ENCODE data around the gene UNG.
"Not testable (repeated sequence)": the region's sequence is repeated elsewhere in the genome, so short reads cannot be mapped to it uniquely, and the experiment has no call there.

Gene UNG

DNA sequence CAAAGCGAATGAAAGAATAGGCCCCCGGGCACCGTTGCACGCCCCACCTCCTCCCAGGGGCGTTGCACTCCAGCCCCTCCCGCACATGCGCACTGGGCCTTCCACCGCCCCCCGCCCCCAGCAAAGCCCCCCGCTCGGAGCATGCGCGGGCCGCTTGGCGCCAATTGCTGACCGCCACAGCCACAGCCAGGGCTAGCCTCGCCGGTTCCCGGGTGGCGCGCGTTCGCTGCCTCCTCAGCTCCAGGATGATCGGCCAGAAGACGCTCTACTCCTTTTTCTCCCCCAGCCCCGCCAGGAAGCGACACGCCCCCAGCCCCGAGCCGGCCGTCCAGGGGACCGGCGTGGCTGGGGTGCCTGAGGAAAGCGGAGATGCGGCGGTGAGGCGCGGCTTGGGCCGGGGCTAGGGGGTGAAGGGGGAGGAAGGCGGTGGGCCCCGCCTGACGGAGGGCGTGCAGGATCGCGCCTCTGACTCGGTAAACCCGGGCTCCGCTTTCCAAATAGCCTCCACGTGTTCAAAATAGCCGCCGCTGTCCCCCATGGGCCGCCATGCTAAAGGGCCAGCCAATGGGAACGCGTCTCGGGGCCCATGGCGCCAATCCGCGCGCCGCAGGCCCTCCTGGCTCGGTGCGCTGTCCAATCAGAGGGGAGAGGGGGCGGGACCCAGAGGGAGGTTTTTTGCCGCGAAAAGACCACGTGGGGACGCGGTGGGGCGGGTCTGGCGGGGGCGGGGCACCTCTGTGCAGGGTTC is at the start of gene UNG:
UNG (plus strand) TSS at position 163 of the 748 bp plus-strand sequence; CDS start at position 246, 83 bp downstream.
- DNase-seq = peak; percentile 93

DNA sequence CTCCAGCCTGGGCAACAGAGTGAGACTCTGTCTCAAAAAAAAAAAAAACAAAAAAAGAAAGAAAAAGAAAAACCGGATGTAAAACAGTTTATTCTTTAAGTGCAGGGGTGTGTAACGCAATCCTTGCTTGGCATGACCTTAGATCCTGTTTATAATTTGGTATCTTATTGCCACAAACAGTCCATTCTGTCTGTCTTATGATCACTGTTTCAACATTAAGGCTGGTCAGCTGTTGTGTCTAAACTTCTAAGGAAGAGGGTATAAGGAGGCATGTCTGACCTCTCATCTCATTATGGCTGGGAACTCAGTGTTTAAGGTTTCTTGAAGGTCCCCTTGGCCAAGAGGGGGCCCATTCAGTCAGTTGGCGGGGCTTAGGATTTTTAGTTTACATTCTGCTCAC is 48.7 kb upstream of the UNG start:
- not testable (repeated sequence) for DNase-seq

DNA sequence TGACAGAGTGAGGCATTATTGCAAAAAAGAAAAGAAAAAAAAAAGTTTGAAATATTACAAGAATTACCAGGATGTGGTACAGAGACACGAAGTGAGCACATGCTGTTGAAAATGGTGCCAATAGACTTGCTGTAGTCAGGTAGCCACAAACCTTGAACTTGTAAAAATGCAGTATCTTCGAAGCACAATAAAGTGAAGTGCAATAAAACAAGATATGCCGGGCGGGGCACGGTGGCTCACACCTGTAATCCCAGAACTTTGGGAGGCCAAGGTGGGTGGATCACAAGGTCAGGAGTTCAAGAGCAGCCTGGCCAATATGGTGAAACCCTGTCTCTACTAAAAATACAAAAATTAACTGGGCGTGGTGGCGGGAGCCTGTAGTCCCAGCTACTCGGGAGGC is 47.6 kb upstream of the UNG start:
- DNase-seq = not testable (repeated sequence)

DNA sequence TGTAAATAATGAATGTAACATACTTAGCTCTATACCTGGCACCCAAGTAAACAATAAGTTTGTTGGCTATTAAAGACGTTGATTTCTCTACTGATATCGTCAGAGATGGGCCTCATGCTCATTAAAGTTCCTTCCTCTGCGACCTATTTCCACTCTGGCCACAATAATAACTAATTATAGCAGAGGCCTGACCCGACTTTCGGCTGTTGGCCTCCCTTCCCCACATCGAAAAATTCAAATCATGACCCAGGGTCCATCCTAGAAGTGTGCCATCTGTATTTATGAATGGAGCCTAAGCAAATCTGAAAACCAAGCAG is 45.3 kb upstream of the UNG start:
- DNase-seq = no peak

DNA sequence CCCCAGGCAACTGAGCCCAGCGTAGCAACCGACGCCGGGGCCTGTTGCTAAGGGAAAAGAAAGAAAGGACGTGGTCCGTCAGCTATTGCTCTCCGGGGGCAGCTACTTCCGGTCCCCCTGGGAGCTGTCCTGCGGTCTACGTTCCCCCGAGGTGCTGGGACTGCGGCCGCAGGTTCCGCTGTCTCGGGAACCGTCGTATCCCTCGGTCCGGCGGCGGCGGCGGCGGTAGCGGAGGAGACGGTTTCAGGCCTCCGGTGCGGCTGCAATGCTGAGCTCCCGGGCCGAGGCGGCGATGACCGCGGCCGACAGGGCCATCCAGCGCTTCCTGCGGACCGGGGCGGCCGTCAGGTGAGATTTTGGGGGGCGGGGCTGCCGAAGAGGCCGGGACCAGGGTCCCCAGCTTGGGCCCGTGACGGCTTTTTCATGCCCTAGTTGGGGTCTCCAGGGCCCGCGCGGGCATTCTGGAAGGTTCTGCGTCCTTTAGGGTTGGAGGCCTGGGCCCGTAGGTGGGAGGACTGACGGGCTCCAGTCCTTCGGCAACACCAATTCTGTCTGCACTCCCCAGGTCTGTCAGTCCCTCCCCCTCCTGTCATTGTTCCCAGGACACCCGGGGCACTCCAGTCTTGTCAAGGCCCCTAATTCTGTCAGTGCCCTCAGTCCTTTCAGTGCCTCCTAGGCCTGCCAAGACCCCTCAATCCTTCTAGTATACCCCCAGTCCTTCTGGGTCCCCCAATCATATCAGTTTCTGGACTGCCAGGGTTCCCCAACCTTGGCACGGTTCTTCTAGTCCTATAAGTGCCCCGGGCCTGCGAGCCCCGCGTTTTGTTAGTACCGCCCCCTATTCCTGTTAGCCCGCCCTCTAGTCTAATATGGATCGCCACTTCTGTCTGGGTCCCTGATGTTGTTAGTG is 44.7 kb upstream of the UNG start, which contains the start of gene USP30:
USP30 (plus strand) TSS at position 163 of the 910 bp plus-strand sequence; CDS start at position 266, 103 bp downstream.
- DNase-seq = peak; percentile 80

DNA sequence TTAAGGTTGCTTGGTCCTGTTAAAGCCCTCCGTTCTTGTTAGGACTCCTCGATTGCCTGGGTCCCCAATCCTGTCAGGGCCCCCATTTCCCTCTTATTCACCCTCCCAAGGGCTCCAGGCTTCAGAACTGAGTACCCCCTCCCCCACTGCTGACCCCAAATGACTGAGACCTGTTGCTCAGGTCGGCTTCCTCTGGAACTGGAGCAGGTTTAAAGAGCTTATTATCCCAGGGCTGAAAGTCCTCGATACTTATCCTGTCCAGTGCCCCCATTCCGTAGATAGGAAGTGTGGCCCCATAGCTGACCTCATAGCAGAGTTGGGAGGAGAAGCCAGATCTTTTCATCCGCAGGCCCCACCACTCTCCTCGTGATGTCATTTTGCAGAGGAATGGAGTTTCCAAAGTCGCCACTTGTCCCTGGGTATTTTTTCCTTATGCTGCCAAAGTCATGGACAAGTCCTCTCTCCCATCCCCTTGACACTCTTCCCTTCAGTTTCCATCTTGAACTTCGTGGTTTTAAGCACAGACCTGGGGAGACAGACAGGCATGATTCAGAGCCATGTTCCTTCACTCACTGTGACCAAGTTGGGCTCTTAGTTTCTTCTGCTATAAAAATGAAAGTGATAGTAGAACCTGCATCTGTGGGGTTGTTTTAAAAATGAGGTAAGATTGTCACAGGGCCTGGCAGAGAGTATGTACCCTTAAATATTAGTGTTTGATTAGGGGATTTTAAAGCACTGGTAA is 43.8 kb upstream of the UNG start:
- no peak for DNase-seq

DNA sequence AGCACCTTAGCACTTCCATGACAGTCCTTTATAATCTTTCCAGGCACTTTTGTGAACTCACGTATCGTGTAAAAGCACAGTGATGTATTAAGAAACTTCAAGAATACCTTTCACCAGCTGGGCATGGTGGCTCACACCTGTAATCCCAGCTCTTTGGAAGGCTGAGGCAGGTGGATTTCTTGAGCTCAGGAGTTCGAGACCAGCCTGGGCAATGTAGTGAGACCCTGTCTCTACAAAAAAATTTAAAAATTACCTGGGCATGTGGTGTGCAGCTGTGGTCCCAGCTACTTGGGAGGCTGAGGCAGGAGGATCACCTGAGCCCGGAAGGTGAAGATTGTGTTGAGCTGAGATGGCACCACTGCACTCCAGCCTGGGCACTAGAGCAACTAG is 43.3 kb upstream of the UNG start:
- not testable (repeated sequence) for DNase-seq

DNA sequence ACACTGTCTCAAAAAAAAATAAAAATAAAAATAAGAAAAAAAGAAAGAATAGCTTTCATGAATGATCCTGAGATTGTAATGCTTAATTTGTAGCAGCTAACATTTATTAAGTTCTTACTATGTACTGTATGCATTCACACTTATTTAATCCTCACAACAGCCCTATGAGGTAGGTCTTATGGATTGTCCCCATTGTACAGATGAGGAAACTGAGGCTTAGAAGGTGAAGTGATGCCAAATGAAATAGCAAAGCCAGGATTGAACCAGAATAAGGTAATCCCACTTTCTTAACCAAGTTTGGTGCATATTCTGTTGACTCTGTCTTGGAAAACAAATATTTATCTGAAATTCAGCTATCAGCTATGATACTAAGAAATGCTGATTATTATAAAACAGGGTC is 42.9 kb upstream of the UNG start:
- no peak for DNase-seq

DNA sequence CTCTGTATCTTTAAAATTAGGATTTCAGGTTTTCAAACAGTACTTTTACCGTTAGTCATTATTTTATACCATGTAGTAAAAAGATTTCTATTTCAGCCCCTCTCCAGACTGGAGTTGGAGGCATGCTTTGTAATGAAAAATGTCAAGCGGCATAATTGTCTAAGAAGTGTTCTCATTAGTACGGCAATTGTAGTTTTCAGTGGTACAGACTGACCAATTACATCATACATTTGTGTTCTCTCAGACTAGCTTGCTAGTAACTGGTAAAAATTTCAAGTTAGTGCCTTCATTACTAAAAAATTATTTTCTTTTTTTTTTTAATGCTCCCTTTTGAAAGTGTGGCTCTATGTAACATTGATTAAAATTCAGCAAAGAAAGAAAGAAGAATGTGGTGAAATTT is 40.5 kb upstream of the UNG start:
- no peak for DNase-seq

DNA sequence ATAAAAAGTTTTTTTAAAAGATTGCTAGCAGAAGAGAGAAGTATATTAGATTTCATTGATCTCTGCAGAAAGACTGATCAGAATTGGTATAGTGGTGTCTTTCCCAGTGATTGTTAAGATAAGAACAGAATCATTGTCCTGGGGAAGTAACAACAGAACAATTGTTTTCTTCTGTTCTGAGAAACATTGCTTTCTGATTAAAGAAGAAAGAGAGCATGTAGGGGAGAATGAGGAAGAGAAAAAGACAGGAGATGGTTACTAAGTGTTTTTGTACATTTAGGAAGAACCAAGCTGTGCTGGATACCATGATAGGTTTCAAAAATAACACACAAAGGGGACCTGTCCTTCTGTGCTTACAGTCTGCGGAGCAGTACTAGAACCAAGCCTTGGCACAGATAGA is 40.0 kb upstream of the UNG start:
- DNase-seq = no peak

DNA sequence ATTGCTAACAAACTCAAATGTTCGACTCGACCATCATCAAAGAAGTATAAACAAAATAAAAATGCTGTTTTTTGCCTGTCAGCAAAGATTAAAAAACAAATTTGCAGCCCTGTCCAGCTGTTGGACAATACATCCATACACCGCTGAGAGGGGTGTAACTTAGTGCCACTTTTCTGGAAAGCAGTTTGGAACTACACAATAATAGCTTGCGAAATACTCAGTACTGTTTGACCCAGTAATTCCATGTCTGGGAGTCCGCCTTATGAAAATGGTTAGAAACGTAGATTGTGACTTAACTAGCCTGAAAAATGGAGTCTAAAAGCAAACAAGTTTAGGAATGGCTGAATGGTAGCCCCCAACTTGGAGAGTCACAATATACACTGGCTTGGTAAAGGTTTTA is 38.6 kb upstream of the UNG start:
- no peak for DNase-seq

DNA sequence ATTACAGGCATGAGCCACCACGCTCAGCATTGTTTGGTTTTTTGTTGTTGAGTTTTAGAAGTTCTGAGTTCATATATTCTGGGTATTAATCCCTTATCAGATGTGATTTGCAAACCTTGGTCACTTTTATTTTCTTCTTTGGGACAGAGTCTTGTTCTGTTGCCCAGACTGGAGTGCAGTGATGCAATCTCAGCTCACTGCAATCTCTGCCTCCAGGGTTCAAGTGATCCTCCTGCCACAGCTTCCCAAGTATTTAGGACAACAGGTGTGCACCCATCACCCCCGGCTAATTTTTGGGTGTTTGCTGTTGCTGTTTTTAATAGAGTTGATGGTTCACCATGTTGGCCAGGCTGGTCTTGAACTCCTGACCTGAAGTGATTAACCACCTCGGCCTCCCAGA is 33.3 kb upstream of the UNG start:
- DNase-seq = no peak

DNA sequence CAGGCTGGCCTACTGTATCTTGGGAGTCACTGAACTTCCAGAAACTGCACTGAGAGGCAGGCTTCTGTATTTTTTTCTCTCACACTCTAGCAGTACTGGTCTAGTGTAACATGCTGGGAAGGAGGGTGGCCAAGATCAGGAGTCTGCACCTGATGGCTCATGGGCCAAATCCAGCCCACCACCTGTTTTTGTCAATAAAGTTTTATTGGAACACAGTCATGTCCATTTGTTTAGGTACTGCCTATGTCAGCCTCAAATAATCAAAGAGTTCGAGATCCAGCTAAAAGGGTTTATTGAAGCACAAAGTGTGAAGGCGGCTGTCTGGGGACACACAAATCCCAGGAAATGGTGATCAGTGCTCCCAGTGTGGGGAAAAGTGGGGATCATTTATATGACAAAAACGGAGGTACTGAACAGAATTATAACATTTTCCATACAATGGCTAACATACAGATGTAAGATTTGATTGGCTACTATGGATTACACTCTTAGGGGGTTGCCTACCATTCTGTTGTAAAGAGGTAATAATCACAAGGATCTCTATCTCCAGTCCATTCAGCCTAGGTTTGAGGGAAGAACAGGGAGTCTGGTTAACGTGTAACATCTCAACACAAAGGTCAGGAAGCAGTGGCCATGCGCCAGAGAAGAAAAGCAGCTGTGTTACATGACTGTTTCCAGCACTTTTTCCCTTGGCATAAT is 32.1 kb upstream of the UNG start:
- no peak for DNase-seq

DNA sequence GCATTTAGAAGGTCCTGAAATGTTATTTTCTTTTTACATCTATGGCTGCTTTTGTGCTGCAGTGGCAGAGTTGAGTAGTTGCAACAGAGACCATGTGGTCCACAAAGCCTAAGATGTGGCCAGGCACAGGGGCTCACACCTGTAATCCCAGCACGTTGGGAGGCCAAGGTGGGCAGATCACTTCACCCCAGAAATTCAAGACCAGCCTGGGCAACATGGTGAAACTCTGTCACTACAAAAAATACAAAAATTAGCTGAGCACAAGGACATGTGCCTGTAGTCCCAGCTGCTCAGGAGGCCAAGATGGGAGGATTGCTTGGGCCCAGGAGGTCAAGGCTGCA is 31.6 kb upstream of the UNG start:
- DNase-seq = no peak

DNA sequence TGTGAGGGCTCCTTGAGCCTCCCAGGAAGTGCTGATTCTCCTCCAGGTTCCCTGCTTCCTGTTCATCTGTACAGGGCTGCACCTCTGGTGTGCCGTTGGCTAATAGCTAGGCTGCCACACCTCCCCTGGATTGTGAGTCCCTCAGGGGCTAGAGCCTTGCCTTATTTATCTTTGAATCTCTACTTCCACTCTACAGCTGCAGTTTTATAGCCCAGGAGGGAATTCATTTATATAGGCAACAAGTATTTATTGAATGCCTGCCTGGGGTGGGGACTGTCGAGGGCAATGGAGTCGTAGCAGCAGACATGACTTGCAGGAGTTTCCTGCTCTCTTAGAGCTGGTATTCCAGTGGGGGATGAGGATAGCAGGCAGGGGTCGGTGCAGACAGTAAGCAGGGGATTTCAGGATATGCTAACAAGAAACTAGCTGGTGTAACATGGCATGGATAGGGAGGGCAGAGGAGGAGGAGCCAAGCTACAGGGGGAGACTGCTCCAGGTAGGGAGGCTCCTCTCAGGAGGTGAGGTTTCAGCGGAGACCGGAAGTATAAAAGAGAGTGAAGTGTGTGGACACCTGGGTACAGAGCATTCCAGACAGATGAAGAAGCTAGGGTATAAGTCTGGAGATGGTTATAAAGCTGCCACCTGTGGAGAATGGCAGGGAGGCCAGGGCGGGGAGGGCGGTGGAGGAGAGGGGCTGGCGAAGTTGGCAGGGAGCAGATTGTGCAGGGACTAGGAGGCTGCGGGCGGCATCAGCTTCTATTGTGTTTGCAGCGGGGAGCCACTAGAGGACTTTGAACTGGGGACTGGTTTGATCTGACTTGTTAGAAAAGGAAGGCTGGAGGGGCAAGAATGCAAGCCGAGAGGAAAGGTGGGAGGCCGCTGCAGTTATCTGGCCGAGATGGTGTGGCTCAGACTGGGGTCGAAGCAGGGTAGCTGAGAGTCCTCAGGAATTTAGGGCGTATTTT is 27.8 kb upstream of the UNG start:
- no peak for DNase-seq

DNA sequence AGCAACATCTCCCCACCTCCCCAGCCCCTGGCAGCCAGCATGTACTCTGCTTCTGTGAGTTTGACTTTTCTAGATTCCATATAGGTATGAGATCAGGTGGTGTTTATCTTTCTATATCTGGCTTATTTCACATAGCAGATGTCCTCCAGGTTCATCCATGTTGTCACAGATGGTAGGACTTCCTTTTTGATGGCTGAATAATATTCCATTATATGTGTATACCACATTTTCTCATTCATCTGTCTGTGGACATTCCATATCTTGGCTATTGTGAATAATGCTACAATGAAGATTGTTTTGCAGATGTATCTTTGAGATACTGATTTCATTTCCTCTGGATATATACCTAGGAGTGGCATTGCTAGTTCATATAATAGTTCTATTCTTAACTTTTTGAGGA is 22.5 kb upstream of the UNG start:
- DNase-seq = no peak

DNA sequence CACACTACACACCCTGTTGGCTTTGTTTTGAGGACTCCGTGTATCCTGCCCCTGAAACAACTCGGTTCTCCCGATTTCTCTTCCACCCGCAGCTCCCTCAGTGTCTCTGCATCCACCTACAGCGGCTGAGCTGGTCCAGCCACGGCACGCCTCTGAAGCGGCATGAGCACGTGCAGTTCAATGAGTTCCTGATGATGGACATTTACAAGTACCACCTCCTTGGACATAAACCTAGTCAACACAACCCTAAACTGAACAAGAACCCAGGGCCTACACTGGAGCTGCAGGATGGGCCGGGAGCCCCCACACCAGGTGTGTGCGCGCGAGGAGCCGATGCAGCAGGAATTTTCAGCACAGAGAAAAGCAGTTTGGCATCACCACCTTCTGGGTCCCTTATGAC is 14.6 kb upstream of the UNG start:
- DNase-seq = no peak

DNA sequence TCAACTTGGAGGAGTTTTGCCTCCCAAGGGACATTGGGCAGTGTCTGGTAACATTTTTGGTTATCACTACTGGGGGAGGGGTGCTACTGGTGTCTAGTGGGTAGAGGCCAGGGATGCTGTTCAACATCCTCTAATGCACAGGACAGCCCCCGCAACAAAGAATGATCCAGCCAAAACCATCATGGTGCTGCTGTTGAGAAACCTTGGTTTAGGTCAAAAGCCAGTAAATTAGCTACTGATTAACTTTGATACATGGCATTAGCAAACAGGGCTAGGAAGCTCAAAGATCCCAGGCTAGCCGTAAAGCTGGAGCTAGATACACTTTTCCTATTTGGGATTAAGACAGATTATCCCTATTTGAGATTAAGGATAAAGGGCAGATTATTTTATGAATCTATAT is 13.0 kb upstream of the UNG start:
- DNase-seq = no peak

DNA sequence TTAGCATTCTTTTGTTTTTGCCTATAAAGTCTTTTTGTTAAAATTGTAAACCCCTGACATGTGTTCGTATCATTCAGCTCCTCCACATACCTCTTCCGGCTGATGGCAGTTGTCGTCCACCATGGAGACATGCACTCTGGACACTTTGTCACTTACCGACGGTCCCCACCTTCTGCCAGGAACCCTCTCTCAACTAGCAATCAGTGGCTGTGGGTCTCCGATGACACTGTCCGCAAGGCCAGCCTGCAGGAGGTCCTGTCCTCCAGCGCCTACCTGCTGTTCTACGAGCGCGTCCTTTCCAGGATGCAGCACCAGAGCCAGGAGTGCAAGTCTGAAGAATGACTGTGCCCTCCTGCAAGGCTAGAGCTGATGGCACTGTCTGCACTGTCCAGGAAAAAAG is 11.8 kb upstream of the UNG start:
- no peak for DNase-seq

DNA sequence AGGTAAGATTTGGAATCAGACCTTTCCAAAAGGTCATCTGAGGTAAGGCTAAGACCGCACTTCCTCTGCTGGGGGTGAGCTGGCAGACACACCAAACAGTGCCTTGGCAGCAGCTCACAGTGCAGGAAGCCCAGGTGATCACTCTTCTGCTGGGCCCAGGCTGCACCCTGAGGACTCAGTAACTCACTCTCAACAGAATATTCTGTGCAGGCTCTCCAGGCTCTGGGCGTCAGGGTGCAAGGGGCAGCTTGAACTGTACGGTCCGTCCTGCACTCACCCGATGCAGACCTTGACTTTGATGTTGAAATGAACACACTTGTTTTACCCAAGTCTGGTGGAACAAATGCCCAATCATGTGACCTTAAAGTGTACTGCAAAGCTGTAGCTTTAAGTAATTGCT is 10.1 kb upstream of the UNG start:
- no peak for DNase-seq

DNA sequence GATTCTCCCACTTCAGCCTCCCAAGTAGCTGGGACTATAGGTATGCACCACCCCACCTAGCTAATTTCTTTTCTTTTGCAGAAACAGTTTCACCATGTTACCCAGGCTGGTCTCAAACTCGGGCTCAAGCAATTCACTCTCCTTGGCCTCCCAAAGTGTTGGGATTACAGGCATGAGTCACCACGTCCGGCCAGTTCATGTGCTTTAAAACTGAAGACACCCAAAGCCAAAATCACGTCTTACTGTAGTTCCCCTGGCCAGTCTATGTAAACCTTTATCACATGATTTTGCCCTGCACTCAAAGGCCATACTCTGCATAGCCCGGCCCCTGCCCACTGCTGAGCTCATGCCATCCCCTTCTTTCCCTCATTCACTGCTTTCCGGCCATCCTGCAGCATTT is 8.6 kb upstream of the UNG start:
- peak; percentile 33 for DNase-seq

DNA sequence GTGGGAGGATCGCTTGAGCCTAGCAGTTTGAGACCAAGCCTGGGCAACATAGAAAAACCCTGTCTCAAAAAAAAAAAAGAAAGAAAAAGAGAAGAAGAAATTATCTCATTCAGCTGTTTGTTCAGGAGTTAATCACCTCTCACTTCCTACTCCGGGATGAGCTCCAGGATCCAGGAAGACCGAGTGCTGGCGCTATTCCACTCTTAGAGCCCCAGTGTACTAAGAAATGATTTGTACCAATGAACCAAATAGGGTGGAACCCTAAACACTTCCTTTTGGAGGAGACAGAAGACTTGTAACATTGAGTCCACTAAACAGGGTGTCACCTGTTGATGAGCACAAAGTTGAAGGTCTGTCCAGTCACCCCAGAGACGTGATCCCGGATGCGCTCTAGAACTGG is 7.7 kb upstream of the UNG start:
- no peak for DNase-seq

All from HCEC 1CT (cell line).